Natural killer cell (primary cell): ENCODE results near the gene TXNDC9. TPM values are rescaled to one million over a fixed set of nuclear protein-coding genes. Genes with fewer than 3 reads are reported as not detected.
"Not testable (repeated sequence)": the region's sequence is repeated elsewhere in the genome, so short reads cannot be mapped to it uniquely, and the experiment has no call there.

Experiments
- ATAC-seq, 3 donors: fragments of 150-1000 bp in 2 of 3; fragments of 200-7000 bp in 1 of 3; cut with Tn5 transposase; 1 replicate in 1 of 3; 2 replicates in 2 of 3; pipeline ENCODE4 v1.10.0; 2021; ENCODE audit warnings: mild to moderate bottlenecking in 2 of 3, moderate library complexity in 2 of 3
- DNase-seq, 2 donors: peaks; one replicate each; pipeline versions ENCODE4 v3.0.0 to v3.0.0-alpha.2; 2013 to 2021; ENCODE audit warnings: mixed read lengths in 1 of 2
- H3K27ac ChIP-seq: one replicate; pipeline ENCODE4 v1.5.1; 2013; ENCODE audit warnings: mild to moderate bottlenecking, low read length
- H3K27me3 ChIP-seq: one replicate; pipeline ENCODE4 v1.6.1; 2013; ENCODE audit warnings: low read length; ENCODE audit not compliant: control insufficient read depth, insufficient read depth
- H3K36me3 ChIP-seq: one replicate; pipeline ENCODE4 v1.6.1; 2013; ENCODE audit warnings: low read length; ENCODE audit not compliant: control insufficient read depth, insufficient read depth
- H3K4me1 ChIP-seq: one replicate; pipeline ENCODE4 v1.6.1; 2013; ENCODE audit warnings: low read length; ENCODE audit not compliant: control insufficient read depth, insufficient read depth
- H3K4me3 ChIP-seq: one replicate; pipeline ENCODE4 v1.5.1; 2013; ENCODE audit warnings: low read length
- H3K9me3 ChIP-seq: one replicate; pipeline ENCODE4 v1.6.1; 2013; ENCODE audit warnings: low read length; ENCODE audit not compliant: control insufficient read depth, insufficient read depth
- H3K27ac Mint-ChIP-seq, 2 donors: one replicate each; pipeline ENCODE4 v1.8.0; 2022; ENCODE audit warnings: mild to moderate bottlenecking in 2 of 2, mixed read lengths in 2 of 2, moderate library complexity in 1 of 2
- H3K27me3 Mint-ChIP-seq, 2 donors: one replicate each; pipeline ENCODE4 v1.8.0; 2022; ENCODE audit warnings: low read depth in 2 of 2, mixed read lengths in 2 of 2
- H3K36me3 Mint-ChIP-seq: one replicate; pipeline ENCODE4 v1.8.0; 2022; ENCODE audit warnings: mixed read lengths
- H3K4me1 Mint-ChIP-seq, 2 donors: one replicate each; pipeline ENCODE4 v1.8.0; 2022; ENCODE audit warnings: mixed read lengths in 2 of 2
- H3K4me3 Mint-ChIP-seq: one replicate; pipeline ENCODE4 v1.8.0; 2022; ENCODE audit warnings: mild to moderate bottlenecking, moderate library complexity, mixed read lengths
- H3K9me3 Mint-ChIP-seq, 2 donors: one replicate each; pipeline ENCODE4 v1.8.0; 2022; ENCODE audit warnings: mixed read lengths in 2 of 2
- CTCF ChIP-seq: fragments of 200-600 bp; IDR thresholded peaks from one replicate; pipeline ENCODE4 v1.8.0; 2022; ENCODE audit warnings: antibody characterized with exemption
- WGBS: methylation state at CpG from one replicate; pipeline ENCODE4 v1.1.7; 2013; ENCODE audit warnings: missing lambda C conversion rate; ENCODE audit not compliant: insufficient coverage; 5-methylcytosine and 5-hydroxymethylcytosine counted together
- intact Hi-C: fragments of 100-400 bp; cut with micrococcal nuclease; formaldehyde crosslinking; loops from one replicate; pipeline ENCODE4 v1.14.2; 2022
- total RNA-seq, 4 donors: library from RNA; stranded (reverse); fragments of 120-200 nt in 1 of 4; gene quantifications; one replicate each; pipeline versions ENCODE4 v1.2.3 to v1.2.4, GENCODE V29; 2013 to 2022

TXNDC9 gene
- total RNA-seq, 3 donors from 2014 or later (not counting 1 experiment from before 2014, with no cell fraction given) = 14.3 to 22.2 (median 18.8) TPM

GRCh38 chr2:99373144-99373543, 37.0 kb upstream of the TXNDC9 start:
- WGBS = 100% methylated on average over 2 of the region's 4 CpGs
- no peaks in the 10 kb centered on the region for H3K9me3 ChIP-seq
- H3K9me3 Mint-ChIP-seq = peaks cover 0 to 2% of the 10 kb centered on the region in 2 donors
- no peaks in the 10 kb centered on the region for H3K4me1 Mint-ChIP-seq
- no peak overlapping the region for H3K27ac ChIP-seq
- H3K27me3 ChIP-seq = no peaks in the 10 kb centered on the region
- intact Hi-C loops = no loop called here
- no peak overlapping the region for H3K27ac Mint-ChIP-seq
- TF ChIP-seq CTCF = no peak
- ATAC-seq (no peak), DNase-seq (no peak)
- no peaks in the 10 kb centered on the region for H3K4me1 ChIP-seq
- H3K4me3 Mint-ChIP-seq = no peak overlapping the region
- H3K27me3 Mint-ChIP-seq = no peaks in the 10 kb centered on the region
- peaks cover 61% of the 10 kb centered on the region for H3K36me3 ChIP-seq
- no peak overlapping the region for H3K4me3 ChIP-seq
- peaks cover 30% of the 10 kb centered on the region for H3K36me3 Mint-ChIP-seq

- H3K4me1 ChIP-seq = not testable (repeated sequence)
Measured at GRCh38 chr2:99368854-99369253, 32.7 kb upstream of the TXNDC9 start.

GRCh38 chr2:99365661-99366060, 29.5 kb upstream of the TXNDC9 start:
- Histone ChIP-seq H3K4me3 (no peak overlapping the region), H3K27ac (no peak overlapping the region), H3K36me3 (peaks cover 74% of the 10 kb centered on the region), H3K27me3 (no peaks in the 10 kb centered on the region), H3K9me3 (no peaks in the 10 kb centered on the region), H3K4me1 (no peaks in the 10 kb centered on the region)
- intact Hi-C loops = no loop called here
- DNase-seq = no peak
- H3K4me3 Mint-ChIP-seq = no peak overlapping the region
- H3K36me3 Mint-ChIP-seq = peaks cover 7% of the 10 kb centered on the region
- no CpG with 5 or more reads among the region's 2 CpGs for WGBS
- H3K9me3 Mint-ChIP-seq = no peaks in the 10 kb centered on the region
- TF ChIP-seq CTCF = no peak
- no peak for ATAC-seq
- H3K27me3 Mint-ChIP-seq = no peaks in the 10 kb centered on the region
- no peaks in the 10 kb centered on the region for H3K4me1 Mint-ChIP-seq
- no peak overlapping the region for H3K27ac Mint-ChIP-seq

More at GRCh38 chr2:99368854-99369253, 32.7 kb upstream of the TXNDC9 start:
- H3K27me3 ChIP-seq, H3K4me1 Mint-ChIP-seq, H3K4me3 ChIP-seq, H3K27ac Mint-ChIP-seq, H3K9me3 Mint-ChIP-seq, intact Hi-C loops, H3K9me3 ChIP-seq, ATAC-seq, H3K27me3 Mint-ChIP-seq, H3K4me3 Mint-ChIP-seq, DNase-seq, H3K27ac ChIP-seq: not testable (repeated sequence)
- H3K36me3 Mint-ChIP-seq = peaks cover 14% of the 10 kb centered on the region
- 100% methylated on average over 5 of the region's 5 CpGs for WGBS
- peaks cover 77% of the 10 kb centered on the region for H3K36me3 ChIP-seq

GRCh38 chr2:99356853-99357252, 20.7 kb upstream of the TXNDC9 start:
- DNase-seq (no peak), ATAC-seq (no peak)
- H3K27me3 ChIP-seq = no peaks in the 10 kb centered on the region
- TF ChIP-seq CTCF = no peak
- Mint-ChIP-seq H3K36me3 (peaks cover 7% of the 10 kb centered on the region), H3K4me3 (no peak overlapping the region), H3K27me3 (no peaks in the 10 kb centered on the region), H3K27ac (peak overlapping the region in 1 of 2 donors; percentile 4), H3K4me1 (peaks cover 28 to 36% of the 10 kb centered on the region in 2 donors), H3K9me3 (no peaks in the 10 kb centered on the region)
- H3K27ac ChIP-seq = no peak overlapping the region
- intact Hi-C loops = no loop called here
- no peaks in the 10 kb centered on the region for H3K4me1 ChIP-seq
- H3K9me3 ChIP-seq = no peaks in the 10 kb centered on the region
- H3K36me3 ChIP-seq = peaks cover 7% of the 10 kb centered on the region
- H3K4me3 ChIP-seq = no peak overlapping the region

- H3K36me3 ChIP-seq, H3K4me3 Mint-ChIP-seq, H3K27ac ChIP-seq, H3K27me3 ChIP-seq, H3K36me3 Mint-ChIP-seq, DNase-seq, ATAC-seq, H3K27me3 Mint-ChIP-seq, H3K9me3 ChIP-seq, H3K27ac Mint-ChIP-seq, intact Hi-C loops, H3K4me1 ChIP-seq, H3K4me3 ChIP-seq, H3K9me3 Mint-ChIP-seq: not testable (repeated sequence)
- peaks cover 42 to 48% of the 10 kb centered on the region in 2 donors for H3K4me1 Mint-ChIP-seq
- 93% methylated on average over 8 of the region's 8 CpGs for WGBS
Measured at GRCh38 chr2:99354825-99355224, 18.7 kb upstream of the TXNDC9 start.
